BJ (cell line): ENCODE measurements around the gene PRR19. TPM values are rescaled to one million over a fixed set of nuclear protein-coding genes. Genes with fewer than 3 reads are reported as not detected.
A peak's percentile ranks its signal among the peaks of the same experiment; 100 is the strongest.

Source experiments
- CTCF ChIA-PET: fragments of 350-600 bp; formaldehyde crosslinking; extraction: SDS; loops from one replicate; lab custom pipeline; 2021; ENCODE audit warnings: antibody characterized with exemption, inconsistent platforms; lab: Yijun Ruan, JAX
- POLR2A ChIA-PET: fragments of 300-600 bp; sonication (Branson Sonifier 250); formaldehyde crosslinking; extraction: SDS; loops from one replicate; lab custom pipeline; 2021; ENCODE audit warnings: antibody characterized with exemption; lab: Charles Lee
- DNase-seq: peaks from one replicate; pipeline ENCODE4 v3.0.0-alpha.2; 2011; ENCODE audit warnings: low read depth
- H3K27me3 ChIP-seq: 2 replicates; pipeline ENCODE4 v1.6.0; 2011; ENCODE audit warnings: low read length; ENCODE audit not compliant: control insufficient read depth, insufficient read depth
- H3K36me3 ChIP-seq: 2 replicates; pipeline ENCODE4 v1.5.1; 2011; ENCODE audit warnings: low read length; ENCODE audit not compliant: control insufficient read depth, insufficient read depth
- H3K4me3 ChIP-seq: 2 replicates; pipeline ENCODE4 v1.5.1; 2011; ENCODE audit warnings: low read depth, mild to moderate bottlenecking, control low read depth, low read length
- CTCF ChIP-seq: IDR thresholded peaks from 2 replicates; pipeline ENCODE4 v1.5.1; 2011; ENCODE audit warnings: low read depth, mild to moderate bottlenecking, control low read depth, inconsistent platforms, low read length, moderate library complexity; ENCODE audit not compliant: insufficient read depth
- polyA plus RNA-seq: library from polyadenylated mRNA; depleted of rRNA; stranded (reverse); fragments of >200 nt; gene quantifications from 2 replicates; pipeline ENCODE4 v1.2.3, GENCODE V29; 2011

Gene PRR19
- polyA plus RNA-seq, 1 experiment = 0.93 TPM

GRCh38 chr19:42317535-42317934 lies 15.6 kb downstream of the PRR19 start:
- Histone ChIP-seq H3K27me3 (peaks cover 13% of the 10 kb centered on the region), H3K4me3 (no peak overlapping the region), H3K36me3 (no peaks in the 10 kb centered on the region)
- ChIA-PET CTCF (no interaction called here), POLR2A (no interaction called here)
- TF ChIP-seq CTCF = no peak
- no peak for DNase-seq

- no peak overlapping the region for H3K4me3 ChIP-seq
- CTCF ChIA-PET = interaction anchor here (0.5 to 3.7 kb wide), 11 partner anchors 8 to 214 kb away, joined by 3 to 17 read pairs (median 4); partner anchors contain the start of gene GSK3A
- no peak for TF ChIP-seq CTCF
- no peaks in the 10 kb centered on the region for H3K36me3 ChIP-seq
- POLR2A ChIA-PET = no interaction called here
- H3K27me3 ChIP-seq = peaks cover 22% of the 10 kb centered on the region
- no peak for DNase-seq
Measured at GRCh38 chr19:42322305-42322704, 20.4 kb downstream of the PRR19 start.

GRCh38 chr19:42323473-42323851 lies 21.5 kb downstream of the PRR19 start:
- ChIA-PET POLR2A (no interaction called here), CTCF (interaction anchor here (0.8 to 3.7 kb wide), 6 partner anchors 9 to 209 kb away, joined by 4 to 17 read pairs (median 4); partner anchors contain the start of gene GSK3A)
- TF ChIP-seq CTCF = no peak
- DNase-seq = no peak
- Histone ChIP-seq H3K4me3 (no peak overlapping the region), H3K27me3 (peaks cover 22% of the 10 kb centered on the region), H3K36me3 (no peaks in the 10 kb centered on the region)

GRCh38 chr19:42323852-42324654 lies 22.1 kb downstream of the PRR19 start:
- DNase-seq = no peak
- no peak for TF ChIP-seq CTCF
- Histone ChIP-seq H3K4me3 (no peak overlapping the region), H3K36me3 (no peaks in the 10 kb centered on the region), H3K27me3 (peaks cover 22% of the 10 kb centered on the region)
- ChIA-PET POLR2A (no interaction called here), CTCF (interaction anchor here (0.8 to 3.7 kb wide), 4 partner anchors 10 to 81 kb away, joined by 4 to 17 read pairs (median 5); partner anchors contain the start of gene GSK3A)

- no peak for TF ChIP-seq CTCF
- ChIA-PET CTCF (interaction anchor here (3.7 kb wide), 1 partner anchor 79 kb away, joined by 17 read pairs; no protein-coding TSS in a partner anchor), POLR2A (no interaction called here)
- H3K36me3 ChIP-seq = no peaks in the 10 kb centered on the region
- DNase-seq = no peak
- peaks cover 22% of the 10 kb centered on the region for H3K27me3 ChIP-seq
- H3K4me3 ChIP-seq = 0 out of 2 replicates have a peak overlapping the region, but pooled peaks have one; percentile 4
Measured at GRCh38 chr19:42324655-42325307, 22.8 kb downstream of the PRR19 start.
